IPS DF 4.7 (cell line): ENCODE results near the gene SRSF9.
A peak's percentile ranks its signal among the peaks of the same experiment; 100 is the strongest.
"Not testable (repeated sequence)": the region's sequence is repeated elsewhere in the genome, so short reads cannot be mapped to it uniquely, and the experiment has no call there.

Experiments used
- DNase-seq: peaks from one replicate; pipeline ENCODE4 v3.0.0-alpha.2; 2013; ENCODE audit warnings: low spot score; ENCODE audit errors: extremely low read depth

The SRSF9 gene

DNA sequence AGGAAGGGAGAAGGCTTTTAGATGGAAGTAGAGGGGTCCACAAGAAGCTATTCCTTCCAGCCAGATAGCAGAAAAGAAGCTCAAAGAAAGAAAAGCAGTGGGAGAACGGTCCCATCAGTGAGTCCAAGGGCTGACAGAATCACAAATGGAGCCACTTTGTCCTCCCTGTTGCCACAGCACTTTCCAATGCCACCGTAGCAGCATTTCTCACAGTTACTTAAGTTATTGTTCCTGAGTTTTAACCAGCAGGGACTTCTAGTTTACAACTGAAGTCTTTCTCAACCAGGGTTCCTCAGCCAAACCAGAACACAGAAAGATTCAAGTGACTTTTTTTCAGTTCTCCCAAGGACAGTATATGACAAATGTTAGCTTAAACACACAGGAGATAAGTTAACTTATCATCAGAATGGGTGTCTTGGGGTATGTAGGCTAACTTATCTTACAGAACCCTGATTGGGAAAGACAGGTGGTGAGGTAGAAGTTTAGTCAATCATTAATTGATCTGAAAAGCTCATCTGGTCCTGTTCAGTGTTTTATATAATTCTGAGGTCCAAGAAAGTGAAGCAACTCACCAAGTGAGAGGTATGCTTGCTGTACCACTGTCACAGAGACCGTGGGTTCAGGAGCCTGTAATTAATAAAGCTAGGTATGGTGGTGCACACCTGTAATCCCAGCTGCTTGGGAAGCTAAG, 16.3 kb downstream of the SRSF9 start:
- DNase-seq: no peak

DNA sequence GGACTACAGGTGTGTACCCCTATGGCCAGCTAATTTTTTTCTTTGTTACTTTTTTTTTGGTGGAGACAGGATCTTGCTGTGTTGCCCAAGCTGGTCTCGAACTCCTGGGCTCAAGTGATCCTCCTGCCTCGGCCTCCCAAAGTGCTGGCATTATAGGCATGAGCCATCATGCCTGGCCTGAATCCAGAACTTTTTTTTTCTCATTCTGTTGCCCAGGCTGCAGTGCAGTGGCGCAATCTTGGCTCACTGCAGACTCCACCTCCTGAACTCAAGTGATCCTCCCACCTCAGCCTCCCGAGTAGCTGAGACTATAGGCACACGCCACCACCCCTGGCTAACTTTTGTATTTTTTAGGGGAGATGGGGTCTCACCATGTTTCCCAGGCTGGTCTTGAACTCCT, 17.0 kb downstream of the SRSF9 start:
- not testable (repeated sequence) for DNase-seq

DNA sequence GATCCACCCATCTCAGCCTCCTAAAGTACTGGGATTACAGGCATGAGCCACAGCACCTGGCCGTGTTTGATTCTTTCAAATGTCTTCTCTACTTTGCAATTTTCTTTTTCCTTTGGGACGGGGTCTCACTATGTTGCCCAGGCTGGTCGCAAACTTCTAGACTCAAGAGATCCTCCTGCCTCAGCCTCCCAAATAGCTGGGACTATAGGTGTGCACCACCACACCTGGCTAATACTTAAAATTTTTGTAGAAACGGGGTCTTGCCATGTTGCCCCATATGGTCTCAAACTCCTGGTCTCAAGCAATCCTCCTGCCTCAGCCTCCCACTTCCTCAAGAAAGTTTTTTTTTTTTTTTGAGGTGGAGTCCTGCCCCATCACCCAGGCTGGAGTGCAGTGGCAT, 21.6 kb downstream of the SRSF9 start:
- DNase-seq: no peak

DNA sequence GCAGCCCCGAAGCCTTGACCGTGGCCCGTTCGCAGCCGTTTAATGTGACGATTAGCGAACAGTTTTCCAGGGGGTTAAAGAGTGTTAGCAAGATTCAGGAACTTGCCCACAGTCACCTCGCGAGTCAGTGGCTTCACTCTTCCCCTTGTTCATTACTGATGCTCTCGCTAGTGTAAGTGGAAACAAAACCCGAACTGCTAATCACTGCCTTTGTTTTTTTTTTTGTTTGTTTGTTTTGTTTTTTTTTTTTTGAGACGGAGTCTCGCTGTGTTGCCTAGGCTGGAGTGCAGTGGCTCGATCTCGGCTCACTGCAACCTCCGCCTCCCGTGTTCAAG, 22.7 kb downstream of the SRSF9 start:
- DNase-seq: not testable (repeated sequence)

DNA sequence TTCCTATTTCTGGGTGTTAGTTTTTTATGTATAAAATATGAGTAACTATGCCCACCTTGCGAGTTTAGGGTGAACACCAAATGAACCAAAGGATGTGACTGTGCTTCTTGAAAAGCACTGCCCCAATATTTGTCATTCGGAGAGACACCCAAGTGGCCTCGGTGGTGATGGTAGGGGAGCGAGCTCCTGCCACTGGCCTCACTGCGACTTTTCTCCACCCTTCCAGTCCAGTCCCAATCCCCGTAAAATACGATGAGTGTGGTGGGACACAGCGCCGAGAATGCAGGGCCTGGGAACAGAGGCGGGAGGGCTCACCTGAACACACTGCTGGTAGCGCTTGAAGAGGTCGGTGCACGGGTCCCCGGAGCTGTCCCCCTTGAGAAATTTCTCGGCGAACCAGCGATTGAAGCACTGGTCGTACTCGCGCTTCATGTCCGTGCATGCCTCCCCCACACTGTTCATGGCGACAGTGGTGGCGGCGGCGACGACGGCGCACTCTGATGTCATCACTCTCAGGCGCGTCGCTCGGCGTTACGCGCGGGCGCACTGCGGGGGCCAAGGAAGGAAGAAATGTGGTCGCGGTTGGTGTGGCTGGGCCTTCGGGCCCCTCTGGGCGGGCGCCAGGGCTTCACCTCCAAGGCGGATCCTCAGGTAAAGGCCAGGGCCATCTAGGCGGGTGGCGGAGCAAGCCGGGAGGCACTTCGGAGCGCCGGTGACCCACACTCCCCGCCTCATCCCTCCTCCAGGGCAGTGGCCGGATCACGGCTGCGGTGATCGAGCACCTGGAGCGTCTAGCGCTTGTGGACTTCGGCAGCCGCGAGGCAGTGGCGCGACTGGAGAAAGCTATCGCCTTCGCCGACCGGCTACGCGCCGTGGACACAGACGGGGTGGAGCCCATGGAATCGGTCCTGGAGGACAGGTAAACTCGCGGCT, 23.4 kb downstream of the SRSF9 start, which contains the start of the genes GATC and TRIAP1:
TSS of gene GATC (plus strand) at position 534 of the 933 bp plus-strand sequence. CDS start at position 571, 37 bp downstream.
TSS of gene TRIAP1 (minus strand) at position 474 of the 933 bp plus-strand sequence. CDS start at position 462, 12 bp downstream.
- DNase-seq: no peak

DNA sequence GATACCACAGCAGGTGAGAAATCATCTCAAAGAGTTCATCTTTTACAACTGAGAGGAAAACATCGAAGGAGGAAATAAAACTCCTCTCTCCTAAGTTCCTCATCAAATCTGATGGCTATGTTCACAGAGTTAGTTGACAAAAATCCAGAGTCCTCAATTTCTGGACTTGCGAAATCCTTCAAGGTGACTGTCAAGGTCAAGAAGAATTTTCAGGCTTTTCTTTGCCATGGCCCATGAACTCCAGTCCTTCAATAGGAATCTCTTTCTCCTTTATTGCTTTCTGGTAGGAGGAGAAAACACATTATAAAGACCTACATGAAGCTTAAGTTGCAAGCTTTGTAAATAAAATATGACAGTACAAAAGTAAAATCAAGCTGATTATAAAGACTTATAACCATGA, 24.9 kb downstream of the SRSF9 start:
- DNase-seq: no peak

DNA sequence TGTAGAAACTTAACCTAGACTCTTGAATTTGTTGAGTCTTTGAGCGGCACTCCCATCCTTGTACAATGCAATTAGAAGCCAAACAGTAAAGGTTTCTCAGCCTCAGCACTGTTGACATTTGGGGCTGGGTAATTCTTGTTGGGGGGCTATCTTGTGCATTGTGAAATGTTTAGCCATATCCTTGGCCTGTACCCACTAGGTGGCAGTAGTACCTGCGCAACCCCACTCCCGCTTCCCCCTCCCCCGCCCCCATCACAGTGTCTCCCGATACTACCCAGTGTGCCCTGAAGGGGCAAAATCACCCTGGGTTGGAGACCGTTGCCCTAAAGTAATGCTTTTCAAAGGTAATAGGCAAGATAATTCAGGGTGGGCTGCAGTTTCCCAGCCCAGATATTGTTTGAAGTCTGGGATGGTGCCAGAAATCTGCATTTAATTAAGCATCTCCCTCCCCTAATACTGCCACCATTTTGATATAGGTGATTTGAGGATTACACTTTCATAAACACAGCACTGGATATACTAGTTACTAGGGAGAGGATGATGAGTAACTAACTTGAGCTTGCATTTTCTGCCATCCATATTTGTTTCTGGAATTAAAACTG, 29.8 kb downstream of the SRSF9 start:
- DNase-seq: no peak

DNA sequence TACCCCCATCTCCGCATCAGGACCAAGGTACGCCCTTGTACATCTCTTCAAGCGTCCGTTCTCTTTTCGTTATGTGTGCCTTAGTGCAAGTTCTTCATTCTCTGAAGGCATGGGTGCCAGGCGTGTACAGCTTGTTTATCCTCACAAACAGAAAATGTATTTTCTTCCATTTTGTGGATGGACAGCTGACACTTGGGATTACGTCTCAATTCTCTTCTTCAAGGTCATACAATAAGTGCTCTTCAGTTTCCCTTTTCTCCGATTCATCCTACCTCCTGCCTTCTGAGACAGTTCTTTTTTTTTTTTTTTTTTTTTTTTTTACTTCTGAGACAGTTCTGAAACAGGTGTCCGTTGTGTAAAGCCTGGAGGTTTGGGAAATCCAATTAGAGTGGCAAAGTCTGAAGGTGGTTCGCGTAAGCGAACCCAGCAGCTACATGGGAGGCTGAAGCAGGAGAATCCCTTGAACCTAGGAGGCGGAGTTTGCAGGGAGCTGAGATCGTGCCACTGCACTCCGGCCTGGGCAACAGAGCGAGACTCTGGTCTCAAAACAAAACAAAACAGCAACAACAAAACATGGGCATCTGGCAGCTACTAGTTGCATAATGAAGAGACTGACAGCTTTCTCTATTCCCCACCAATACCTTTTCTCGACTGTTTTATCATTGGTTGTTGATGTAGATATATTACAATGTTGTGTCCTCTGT, 30.9 kb downstream of the SRSF9 start:
- no peak for DNase-seq

DNA sequence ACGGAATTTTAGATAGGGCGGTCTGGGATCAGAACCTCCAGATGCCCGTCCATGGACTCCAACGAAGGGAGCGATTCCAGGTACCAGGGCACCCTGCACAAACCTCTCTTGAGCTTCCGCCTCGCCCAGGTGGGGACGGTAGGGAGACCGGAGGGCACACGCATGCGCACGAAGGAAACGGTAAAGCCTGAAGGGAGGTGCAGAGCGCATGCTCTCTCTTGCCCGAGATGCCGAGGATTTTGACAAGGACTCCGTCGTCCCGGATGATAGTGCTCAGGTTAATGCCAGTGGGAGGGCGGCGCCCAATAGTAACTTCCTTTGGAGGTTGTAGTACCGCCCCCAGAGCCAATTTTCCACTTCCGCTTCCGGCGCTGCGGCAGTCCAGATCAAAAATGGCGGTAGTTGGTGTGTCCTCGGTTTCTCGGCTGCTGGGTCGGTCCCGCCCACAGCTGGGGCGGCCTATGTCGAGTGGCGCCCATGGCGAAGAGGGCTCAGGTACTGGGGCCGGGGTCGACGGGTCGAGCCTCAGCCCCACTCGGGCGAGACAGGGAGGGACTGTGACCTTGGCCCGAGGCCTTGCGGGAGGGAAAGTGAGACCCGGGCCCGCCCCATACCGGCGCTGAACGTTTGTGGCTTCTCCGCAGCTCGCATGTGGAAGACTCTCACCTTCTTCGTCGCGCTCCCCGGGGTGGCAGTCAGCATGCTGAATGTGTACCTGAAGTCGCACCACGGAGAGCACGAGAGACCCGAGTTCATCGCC, 31.6 kb downstream of the SRSF9 start, which contains the start of gene COX6A1:
TSS of gene COX6A1 (plus strand) at position 379 of the 760 bp plus-strand sequence. CDS start at position 393, 14 bp downstream.
- DNase-seq: peak; percentile 100

DNA sequence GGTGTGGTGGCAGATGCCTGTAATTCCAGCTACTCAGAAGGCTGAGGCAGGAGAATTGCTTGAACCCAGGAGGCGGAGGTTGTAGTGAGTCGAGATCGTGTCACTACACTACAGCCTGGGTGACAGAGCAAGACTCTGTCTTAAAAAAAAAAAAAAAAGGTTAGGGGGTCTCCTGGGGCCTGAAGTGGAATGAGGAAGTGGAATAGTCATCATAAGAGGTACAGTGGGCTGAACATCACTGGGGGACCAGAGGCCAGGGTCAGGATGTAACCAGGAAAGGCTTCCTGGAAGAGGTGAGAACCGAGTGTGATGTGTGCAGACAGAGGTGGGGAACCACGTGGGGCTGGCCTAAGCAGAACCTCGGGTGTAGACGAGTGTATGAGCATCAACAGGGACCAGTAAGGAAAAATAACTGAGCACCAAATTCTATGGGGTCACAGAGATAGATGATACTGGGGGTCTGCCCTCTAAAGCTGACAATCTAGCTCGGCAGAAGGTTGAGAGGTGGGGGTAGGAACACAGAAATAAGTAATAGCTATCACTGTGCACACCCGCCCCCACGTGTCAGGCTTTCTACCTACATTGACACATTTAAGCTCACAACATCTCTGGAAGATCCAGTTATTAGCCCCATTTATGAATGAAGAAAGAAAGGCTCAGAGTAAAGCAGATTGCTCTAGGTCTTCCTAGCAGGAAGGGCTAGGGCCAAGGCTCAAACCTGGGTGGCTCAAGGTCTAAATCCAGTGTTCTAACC, 36.6 kb downstream of the SRSF9 start:
- DNase-seq: no peak

DNA sequence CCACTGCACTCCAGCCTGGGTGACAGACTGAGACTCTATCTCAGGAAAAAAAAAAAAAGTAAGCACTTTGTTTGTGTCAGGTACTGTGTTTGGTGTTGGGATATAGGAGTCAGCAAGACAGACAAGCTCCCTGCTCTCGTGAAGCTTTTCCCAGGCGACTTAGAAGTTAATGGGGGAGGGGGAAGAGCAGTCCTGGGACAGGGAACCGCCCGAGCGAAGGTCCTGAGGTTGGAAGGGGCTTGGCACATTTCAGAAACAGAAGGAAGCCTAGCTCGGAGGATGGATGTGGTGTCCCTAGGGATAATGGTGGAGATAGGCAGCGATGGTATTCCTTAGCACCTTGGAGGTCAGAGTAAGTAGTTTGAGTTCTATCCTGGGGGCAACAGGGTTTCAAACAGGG, 40.2 kb downstream of the SRSF9 start:
- no peak for DNase-seq

DNA sequence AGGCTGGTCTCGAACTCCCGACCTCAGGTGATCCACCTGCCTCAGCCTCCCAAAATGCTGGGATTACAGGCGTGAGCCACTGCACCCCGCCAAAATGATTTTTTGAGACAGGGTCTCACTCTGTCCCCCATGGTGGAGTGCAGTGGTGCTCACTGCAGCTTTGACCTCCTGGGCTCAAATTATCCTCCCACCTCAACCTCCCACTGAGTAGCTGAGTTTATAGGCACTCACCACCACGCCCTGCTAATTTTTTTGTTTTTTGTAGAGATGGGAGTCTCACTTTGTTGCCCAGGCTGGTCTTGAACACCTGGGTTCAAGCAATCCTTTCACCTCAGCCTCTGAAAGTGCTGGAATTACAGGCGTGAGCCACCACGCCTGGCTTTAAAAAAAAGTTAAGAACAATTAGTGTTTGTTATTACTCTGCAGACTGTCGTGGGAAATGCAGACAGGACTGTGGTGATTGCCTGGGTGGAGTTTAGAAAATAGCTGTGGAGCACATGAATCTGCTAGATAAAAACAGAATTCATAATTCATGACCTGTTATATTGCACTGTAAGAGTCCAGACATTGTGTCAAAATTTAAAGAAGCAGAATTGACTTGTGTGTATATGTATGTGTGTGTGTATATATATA, 40.8 kb downstream of the SRSF9 start:
- DNase-seq: no peak

DNA sequence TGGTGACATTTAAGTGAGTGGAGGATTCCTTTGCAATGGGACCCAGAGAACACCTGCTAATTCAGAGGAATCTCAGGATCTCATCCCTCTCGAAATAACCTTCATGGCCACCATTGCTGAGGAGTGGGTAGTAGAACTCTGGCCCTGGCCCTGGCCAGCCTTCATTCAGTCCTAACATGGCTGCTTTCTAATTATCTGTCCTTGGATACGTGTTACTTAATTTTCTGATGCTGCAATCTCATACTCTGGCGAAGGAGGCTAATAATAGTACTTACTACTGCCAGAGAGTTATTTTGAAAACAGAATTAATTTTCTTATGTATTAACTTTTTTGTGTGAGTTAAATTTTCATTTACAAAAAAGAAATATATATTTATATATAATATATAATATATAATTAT, 43.8 kb downstream of the SRSF9 start:
- DNase-seq: no peak

DNA sequence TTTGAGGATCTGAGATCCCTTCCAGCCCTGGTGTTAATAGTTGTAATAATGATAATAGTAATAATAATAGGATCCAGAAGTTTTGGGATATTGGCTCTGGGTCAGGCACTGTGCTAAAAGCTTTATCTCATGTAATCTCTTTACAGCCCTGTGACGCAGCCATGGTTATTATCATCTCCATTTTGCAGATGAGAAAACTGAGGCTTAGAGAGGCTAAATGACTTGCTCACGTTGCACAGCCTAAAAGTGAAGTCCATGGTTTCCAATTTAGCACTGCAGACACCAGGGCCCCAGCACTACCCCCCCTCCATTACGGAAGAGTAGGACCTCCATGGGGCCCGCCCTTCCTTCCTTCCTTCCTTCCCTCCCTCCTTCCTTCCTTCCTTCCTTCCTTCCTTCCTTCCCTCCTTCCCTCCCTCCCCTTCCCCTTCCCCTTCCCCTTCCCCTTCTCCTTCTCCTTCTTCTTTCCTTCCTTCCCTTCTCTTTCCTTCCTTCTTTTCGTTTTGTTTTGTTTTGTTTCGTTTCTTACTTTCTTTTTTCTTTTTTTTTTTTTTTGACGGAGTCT, 46.6 kb downstream of the SRSF9 start:
- no peak for DNase-seq

DNA sequence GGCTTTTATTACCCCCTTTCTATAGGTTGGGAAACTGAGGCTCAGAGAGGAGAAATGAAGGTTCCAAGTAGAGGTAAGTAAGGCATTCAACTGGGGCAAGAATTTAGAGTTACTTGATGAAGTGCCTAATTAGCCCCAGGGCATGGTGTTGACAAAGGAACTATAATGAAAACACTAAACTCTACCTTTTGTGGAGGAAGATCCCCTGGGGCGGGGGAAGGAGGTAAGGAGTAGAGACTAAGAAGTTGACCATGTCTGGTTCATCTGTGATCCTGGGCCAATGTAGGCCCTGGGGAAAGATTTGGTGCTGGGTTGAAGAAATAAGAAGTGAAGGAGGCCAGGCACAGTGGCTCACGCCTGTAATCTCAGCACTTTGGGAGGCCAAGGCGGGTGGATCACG, 47.8 kb downstream of the SRSF9 start:
- no peak for DNase-seq

DNA sequence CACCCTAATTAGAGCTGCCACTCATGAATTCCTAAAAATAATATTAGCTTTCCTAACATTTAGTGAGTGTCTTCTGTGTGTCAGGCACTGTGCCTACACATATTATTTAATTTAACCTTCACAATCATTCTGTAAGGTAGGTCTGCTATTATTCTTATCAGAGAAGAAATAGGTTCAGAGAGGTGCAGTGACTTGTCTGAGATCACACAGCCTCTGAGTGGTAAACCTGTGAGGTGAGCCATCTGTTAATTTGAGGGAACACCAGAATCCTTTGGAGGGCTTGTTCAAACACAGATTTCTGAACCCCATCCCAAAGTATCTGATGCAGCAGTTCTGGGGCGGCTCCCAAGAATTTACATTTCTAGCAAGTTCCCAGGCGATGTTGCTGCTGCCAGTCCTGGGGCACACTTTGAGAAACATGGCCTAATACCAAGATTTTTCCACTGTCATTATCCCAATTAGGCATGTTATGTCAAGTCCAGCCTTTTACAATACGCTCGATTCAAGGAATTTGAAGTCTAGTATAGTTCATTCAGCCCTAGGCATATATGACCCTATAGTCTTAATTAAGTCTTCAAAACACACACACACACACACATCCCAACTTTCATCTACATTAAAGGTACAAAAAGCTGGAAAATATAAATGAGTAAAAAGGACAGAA, 51.5 kb downstream of the SRSF9 start:
- DNase-seq: no peak

DNA sequence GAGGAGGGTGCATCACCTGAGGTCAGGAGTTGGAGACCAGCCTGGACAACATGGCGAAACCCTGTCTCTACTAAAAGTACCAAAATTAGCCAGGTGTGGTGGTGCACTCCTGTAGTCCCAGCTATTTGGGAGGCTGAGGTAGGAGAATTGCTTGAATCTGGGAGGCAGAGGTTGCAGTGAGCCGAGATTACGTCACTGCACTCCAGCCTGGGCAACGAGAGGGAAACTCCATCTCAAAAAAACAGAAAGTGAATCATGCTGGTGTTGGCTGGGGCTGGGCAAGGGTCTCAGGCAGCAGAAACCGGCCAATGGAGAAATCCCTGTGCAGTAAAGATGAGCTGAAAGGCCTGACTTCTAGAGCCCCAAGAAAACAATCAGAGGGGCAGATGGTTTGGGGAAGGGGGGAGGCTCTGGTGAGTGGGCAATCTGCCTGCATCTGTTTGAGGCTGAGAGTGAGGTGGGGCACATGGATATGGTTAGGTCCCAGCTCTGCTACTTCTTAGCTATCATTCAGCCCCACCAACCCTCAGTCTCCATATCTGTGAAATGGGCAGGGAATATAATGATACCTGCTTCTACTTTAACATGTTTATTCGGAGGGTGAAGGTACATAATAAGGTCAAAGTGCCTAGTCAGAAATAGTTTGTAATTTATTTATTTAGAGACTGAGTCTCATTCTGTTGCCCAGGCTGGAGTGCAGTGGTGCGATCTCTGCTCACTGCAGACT, 52.9 kb downstream of the SRSF9 start:
- DNase-seq: no peak
